Stimulated activated CD4-positive, alpha-beta T cell treated with anti-CD3 and anti-CD28 coated beads, TNF-alpha, amount 100 ng/mL, for 4 hours (primary cell): Measurements from ENCODE around the gene INIP.
"Not testable (repeated sequence)": the region's sequence is repeated elsewhere in the genome, so short reads cannot be mapped to it uniquely, and the experiment has no call there.

ENCODE experiments used
- DNase-seq, 3 experiments: peaks; one replicate each; pipeline ENCODE4 v3.0.0-alpha.2; 2020; ENCODE audit warnings: low read depth in 3 of 3

The INIP gene

GRCh38 chr9:112673221-112673620, 44.7 kb downstream of the INIP start:
- not testable (repeated sequence) for DNase-seq

DNA sequence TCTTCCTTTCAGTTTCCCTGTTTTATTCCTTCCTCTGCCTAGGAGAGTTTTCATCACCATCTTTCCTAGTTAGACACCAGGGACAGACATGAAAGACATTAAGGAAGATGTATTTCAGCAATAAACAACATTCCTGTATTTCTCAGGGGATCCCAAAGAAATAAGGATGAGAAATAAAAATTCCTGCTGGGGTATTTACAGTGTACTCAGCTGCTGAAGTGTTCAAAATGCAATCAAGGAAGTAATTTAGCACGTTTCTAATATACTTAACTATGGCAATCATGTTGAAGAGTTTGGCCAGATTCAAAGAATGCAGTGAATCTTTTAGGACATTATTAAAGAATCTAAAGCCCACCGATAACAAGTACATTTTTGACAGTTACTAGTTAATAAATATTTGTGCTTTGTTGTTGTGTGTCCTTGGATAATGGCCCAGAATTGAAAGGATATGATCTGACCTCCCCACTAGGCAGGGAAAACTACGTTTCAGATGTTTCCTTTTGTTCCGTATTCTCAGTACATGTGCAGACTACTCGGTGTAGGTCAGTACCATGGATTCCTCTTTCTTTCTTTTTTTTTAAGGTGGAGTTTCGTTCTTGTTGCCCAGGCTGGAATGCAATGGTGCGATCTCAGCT, 46.8 kb downstream of the INIP start:
- no peak for DNase-seq

- DNase-seq, result no peak
Observed at GRCh38 chr9:112669326-112669725, 48.6 kb downstream of the INIP start.

GRCh38 chr9:112665347-112665746, 52.6 kb downstream of the INIP start:
- no peak for DNase-seq

DNA sequence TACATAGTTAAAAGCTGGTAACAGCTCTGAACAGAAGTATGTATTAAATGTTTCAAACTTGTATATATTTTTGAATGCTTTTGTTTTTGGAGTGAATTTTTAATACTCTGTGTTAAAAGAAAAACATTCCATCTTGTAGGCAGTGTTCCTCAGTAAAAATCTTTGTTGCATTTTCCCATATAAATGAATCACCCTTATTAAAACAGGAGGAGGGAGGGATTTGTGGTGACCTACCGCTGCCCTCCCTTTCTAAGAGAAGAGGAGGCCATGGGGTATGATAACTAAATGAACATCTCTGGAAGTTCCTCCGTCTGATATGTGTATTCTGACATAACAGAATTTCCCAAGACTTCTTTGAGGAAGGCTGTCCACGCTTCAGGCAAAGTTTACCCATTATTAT, 53.4 kb downstream of the INIP start:
- DNase-seq, result no peak

DNA sequence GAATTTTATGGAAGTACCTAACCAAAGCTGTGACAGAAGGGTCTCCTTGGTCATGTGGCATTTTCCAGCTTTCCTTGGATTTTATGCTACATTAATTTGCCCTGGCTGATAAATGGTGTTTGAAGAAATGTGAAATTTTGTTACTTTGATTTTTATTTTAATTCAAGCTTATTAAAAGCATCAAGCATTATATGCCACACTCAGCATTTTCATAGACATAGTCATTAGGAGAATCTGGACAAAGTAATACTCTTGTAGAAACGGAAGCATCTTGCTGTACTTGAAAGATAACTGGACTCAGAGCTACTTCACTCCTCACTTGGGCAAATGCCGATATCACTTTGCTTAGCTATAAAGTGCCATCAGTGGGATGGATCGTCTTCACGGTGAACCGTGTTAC, 54.2 kb downstream of the INIP start:
- DNase-seq, result no peak

GRCh38 chr9:112659906-112660305, 58.0 kb downstream of the INIP start:
- no peak for DNase-seq

DNA sequence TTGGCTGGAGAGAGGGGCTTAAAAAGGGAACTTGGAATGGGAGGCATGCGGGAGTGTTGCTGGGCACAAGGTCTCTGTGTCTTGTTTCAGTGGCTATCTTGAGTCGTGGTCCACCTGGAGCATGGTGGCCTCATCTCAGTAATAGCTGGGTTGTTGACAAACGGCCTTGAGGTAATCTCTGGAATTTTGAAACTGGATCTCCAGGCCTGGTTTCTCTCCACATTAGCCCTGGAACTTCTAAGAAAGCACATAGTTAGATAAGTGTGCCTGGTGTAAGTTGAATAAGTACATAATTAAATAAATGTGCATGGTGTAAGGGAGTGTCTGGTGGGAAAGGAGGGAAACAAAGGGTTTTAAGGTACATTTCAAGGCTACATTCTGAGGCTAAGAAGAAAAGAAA, 62.2 kb downstream of the INIP start:
- DNase-seq, result no peak

GRCh38 chr9:112654282-112654681, 63.6 kb downstream of the INIP start:
- DNase-seq, result no peak

DNA sequence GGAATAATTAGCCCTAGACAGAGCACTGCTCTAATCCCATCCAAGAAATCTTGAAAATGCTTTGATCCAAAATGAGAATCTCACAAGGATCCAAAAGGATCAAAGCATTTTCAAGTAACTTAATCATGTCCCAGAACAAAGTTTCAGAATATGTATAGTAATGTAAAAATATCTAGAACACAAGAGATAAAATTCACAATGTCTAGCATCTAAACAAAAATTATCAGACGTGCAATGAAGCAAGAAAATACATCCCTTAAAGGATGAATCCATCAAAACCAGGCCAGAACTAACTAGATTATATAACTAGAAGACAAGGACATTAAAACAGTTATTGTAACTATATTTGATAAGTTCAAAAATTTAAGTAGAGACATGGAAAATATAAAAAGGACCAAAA, 69.3 kb downstream of the INIP start:
- DNase-seq, result no peak

DNA sequence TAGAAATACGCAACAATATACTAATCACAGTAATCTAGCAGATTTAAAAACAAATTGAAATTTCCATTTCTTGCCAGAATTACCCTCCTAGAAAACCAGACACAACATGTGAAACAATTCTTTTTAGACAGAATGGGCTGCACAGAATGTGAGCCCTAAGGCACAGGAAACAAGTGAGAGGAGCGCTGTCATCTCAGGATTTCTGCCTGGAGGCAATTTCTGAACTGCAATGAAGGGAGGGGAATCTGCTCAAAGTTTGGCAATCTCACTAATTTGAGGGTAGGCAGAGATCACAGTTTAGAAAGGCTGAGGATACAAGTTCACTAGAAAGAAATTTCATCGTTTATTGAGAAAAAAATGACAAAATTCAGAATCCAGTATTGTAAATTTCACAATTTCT, 70.3 kb downstream of the INIP start:
- no peak for DNase-seq

DNA sequence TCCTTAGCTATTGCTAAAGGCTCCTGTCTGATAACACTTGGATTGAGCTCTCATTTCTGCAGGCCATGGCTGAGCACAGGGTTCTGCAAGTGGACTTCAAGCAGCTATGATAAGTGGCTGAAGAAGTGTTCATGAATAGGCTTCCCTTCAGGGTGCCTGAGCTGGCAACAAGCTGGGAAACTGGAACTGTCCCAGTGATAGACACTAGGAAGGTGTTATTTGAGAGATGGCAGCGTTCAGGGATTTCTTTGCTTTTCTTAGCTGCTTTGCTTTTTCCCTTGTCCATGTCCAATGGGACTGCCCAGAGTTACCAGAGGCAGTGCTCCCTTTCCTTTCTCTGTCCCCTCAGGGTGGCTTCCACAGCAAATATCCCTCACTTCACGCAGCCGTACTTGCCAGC, 75.8 kb downstream of the INIP start:
- no peak for DNase-seq

DNA sequence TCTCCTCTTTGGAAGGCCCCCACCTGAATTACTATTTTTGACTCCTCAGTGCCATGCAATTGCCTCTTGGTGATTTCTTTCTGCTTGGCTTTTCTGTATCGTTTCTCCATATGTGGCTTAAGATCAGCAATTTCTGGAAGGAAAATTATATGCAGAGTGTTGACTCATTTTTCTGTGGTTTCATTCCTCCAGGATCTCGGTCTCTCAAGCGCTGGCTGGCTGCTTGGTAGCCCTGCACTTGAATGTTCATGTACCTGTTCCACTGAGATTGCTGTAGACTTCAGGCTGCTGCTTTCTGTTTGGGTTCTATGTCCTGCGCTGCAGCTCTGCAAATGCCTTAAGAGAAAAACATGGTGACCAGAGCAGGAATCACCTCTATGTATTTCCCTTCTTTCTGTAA, 77.6 kb downstream of the INIP start:
- no peak for DNase-seq
